Right lobe of liver (tissue), 4 donors: ENCODE data around the gene IFNL3.

Experiments
- CTCF ChIP-seq, 4 donors: fragments of 200-600 bp in 3 of 4; fragments of 450-650 bp in 1 of 4; IDR thresholded peaks; one replicate each; pipeline versions ENCODE4 v1.5.1 to v1.8.0; 2016 to 2022; ENCODE audit warnings: antibody characterized with exemption in 4 of 4, mild to moderate bottlenecking in 2 of 4
- POLR2A ChIP-seq: fragments of 450-650 bp; IDR thresholded peaks from one replicate; pipeline ENCODE4 v1.6.1; 2017; ENCODE audit warnings: antibody characterized with exemption, mild to moderate bottlenecking
- donor health status: DM: no; HTN: no; CAD: no.
- donor health status: DM: no; HTN: no; CAD: no.
- donor health status: DM: no; HTN: yes; CAD: no.

DNA sequence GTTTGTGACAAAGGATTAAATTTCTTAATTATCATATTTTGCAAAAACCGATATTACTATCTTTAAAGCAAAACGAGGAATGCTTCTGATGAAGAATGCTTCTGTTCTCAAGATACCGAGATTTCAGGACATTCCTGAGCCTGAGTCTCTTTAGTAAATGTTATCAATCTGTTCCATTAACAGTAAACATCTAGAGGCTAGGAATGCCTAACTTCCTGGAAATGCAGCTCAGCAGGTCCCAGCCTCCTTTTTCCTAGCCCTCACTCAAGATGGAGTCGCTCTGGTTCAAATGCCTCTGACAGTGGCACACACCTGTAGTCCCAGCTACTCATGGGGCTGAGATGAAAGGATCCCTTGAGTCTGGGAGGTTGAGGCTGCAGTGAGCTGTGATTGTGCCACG lies 6.3 kb upstream of the IFNL3 start:
- TF ChIP-seq CTCF (IDR thresholded peaks at IDR 0.05) (no peak), POLR2A (no peak)
